Astrocyte of the cerebellum (primary cell): ENCODE data around the gene HIVEP3.
A peak's percentile ranks its signal among the peaks of the same experiment; 100 is the strongest.

Experiments
- DNase-seq: peaks from one replicate; pipeline ENCODE4 v3.0.0-alpha.2; 2011; ENCODE audit warnings: low read depth
- H3K4me3 ChIP-seq: 2 replicates; pipeline ENCODE4 v1.5.1; 2011; ENCODE audit warnings: mild to moderate bottlenecking, low read depth, low read length, moderate library complexity
- in situ Hi-C: cut with HindIII; loops from 2 replicates; pipeline ENCODE4 v1.10.0; 2017; ENCODE audit warnings: low sequenced_read_pairs
- TF ChIP-seq, protein P1 (sequence below): IDR thresholded peaks from 2 replicates; pipeline ENCODE4 v1.5.1; 2012; ENCODE audit warnings: low read length, low read depth, moderate library complexity, mild to moderate bottlenecking; ENCODE audit errors: missing control alignments

The HIVEP3 gene

DNA sequence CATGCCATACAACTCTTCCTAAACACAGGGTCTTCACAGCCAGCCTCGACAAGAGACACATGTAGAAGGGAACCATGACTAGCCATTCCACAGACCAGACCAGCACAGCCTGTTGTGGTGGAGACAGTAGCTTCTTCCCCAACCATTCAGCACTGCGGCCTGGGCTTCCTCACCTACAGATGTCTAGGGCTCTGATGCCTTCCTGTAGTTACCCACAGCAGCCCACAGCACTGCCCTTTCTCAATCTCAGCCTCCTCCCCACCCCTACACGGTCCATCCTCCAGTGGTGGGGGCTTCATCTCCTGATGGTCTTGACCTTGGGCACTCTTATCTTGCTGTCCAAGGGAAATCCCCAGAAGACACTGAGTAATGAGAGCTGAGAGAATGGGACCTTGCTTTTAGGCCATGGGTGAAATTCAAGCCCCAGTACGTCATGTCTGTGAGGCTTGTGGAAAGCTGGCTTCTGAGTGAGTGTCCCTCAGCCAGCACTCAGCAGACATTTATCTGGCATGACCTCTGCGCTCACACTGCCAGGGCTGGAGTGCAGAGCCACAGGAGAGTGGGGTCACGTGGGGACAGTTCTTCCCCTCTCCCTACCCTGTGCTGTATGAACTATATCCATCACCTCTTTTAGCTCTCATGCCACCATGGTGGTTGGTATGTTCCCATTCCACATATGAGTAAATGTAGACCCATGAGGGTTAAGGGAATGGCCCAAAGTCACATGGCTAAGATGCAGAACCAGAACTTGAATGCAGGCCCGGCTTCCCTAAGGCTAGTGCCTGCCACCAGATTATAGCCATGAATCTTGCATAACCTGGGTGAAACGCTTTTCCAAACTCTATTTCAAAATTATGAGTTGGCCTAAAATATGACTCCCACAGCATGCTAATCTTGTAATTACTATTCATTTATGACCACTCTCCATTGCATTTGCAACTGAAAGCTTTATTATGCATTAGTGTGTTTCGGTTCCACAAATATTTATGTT is 104.7 kb downstream of the HIVEP3 start:
- TF ChIP-seq, protein P1, sequence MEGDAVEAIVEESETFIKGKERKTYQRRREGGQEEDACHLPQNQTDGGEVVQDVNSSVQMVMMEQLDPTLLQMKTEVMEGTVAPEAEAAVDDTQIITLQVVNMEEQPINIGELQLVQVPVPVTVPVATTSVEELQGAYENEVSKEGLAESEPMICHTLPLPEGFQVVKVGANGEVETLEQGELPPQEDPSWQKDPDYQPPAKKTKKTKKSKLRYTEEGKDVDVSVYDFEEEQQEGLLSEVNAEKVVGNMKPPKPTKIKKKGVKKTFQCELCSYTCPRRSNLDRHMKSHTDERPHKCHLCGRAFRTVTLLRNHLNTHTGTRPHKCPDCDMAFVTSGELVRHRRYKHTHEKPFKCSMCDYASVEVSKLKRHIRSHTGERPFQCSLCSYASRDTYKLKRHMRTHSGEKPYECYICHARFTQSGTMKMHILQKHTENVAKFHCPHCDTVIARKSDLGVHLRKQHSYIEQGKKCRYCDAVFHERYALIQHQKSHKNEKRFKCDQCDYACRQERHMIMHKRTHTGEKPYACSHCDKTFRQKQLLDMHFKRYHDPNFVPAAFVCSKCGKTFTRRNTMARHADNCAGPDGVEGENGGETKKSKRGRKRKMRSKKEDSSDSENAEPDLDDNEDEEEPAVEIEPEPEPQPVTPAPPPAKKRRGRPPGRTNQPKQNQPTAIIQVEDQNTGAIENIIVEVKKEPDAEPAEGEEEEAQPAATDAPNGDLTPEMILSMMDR = no peak
- no peak overlapping the region for H3K4me3 ChIP-seq
- in situ Hi-C loops = no loop called here
- no peak for DNase-seq

GRCh38 chr1:41813226-41813625 is 105.5 kb downstream of the HIVEP3 start:
- DNase-seq = no peak
- H3K4me3 ChIP-seq = no peak overlapping the region
- TF ChIP-seq, protein P1 = no peak
- in situ Hi-C loops = no loop called here

DNA sequence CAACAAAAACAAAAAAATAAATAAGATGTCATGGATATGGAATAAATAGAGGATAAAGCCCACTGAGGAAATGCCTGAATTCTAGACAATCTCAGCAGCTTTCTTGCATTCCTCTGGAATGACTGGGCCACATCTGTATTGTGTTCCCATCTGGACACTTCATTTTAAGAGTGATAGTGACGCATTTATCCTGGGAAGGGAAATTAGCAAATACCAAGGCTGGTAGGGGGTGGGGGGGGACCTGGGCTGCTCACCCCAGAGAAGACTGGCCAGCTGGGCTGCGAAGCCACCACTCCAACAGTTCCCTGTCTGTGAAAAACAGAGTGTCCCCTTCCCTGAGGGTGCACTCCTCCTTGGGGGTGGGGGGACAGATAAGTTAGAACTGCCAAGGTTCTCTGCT is 106.3 kb downstream of the HIVEP3 start:
- DNase-seq = peak; percentile 80
- TF ChIP-seq, protein P1 = no peak
- in situ Hi-C loops = no loop called here
- no peak overlapping the region for H3K4me3 ChIP-seq

- in situ Hi-C loops = no loop called here
- peak; percentile 63 for DNase-seq
- TF ChIP-seq, protein P1 = peak; percentile 89
- H3K4me3 ChIP-seq = no peak overlapping the region
These were observed 106.7 kb downstream of the HIVEP3 start for GRCh38 chr1:41812051-41812450.

DNA sequence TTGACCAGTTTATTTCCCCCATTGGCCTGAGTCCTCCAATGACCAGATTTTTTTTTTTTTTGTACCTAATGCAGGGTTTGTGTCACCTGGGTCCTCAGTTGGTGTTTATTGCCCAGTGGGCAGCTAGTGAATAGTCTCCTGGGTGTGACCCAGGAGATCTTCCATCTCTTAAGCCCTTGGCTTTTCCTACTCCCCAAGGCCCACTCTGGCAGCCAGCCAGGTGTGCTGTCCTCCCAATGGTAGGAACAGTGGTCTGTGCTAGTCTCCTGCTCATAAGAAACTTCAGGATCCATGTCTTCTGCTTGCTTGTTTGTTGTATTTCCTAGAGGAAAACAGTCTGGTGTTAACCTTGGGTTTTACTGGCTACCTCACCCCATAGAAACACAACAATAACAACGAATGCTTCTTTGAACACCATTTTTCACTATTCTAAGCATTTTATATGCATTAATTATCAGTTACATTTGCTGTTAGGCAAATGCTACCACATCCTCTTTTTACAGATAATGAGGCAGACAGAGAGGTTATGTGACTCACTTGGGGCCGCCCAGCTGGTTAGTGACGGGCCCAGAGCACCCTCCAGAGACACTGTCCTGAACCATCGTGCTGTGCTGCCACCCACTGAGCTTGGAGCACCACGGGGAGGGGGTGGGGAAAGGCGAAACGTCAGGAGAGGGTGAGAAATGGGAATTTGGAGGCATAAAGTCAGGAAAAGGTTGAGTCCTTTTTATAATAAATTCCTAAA is 107.5 kb downstream of the HIVEP3 start:
- DNase-seq = no peak
- in situ Hi-C loops = no loop called here
- TF ChIP-seq, protein P1 = no peak
- no peak overlapping the region for H3K4me3 ChIP-seq

- in situ Hi-C loops = no loop called here
- TF ChIP-seq, protein P1 = no peak
- peak; percentile 42 for DNase-seq
- H3K4me3 ChIP-seq = no peak overlapping the region
These were observed 108.3 kb downstream of the HIVEP3 start for GRCh38 chr1:41810446-41810845.
